H1 (cell line): ENCODE results near the gene CYP11A1. TPM values are rescaled to one million over a fixed set of nuclear protein-coding genes. Genes with fewer than 3 reads are reported as not detected.

Source experiments
- CTCF ChIA-PET: fragments of 300-600 bp; sonication (Branson Sonifier 250); formaldehyde crosslinking; loops from one replicate; lab custom pipeline; 2021; ENCODE audit not compliant: partially characterized antibody; lab: Charles Lee
- POLR2A ChIA-PET: fragments of 300-600 bp; sonication (Branson Sonifier 250); formaldehyde crosslinking; loops from one replicate; lab custom pipeline; 2021; ENCODE audit warnings: inconsistent platforms; ENCODE audit not compliant: partially characterized antibody; lab: Charles Lee
- DNase-seq, 2 experiments: peaks; one replicate each; pipeline versions ENCODE4 v3.0.0 to v3.0.0-alpha.2; 2010 to 2022; ENCODE audit warnings: low spot score in 2 of 2, low read depth in 1 of 2, mixed read lengths in 1 of 2
- FAIRE-seq: peaks from 2 replicates; lab custom pipeline; 2011; peaks lifted over from hg19 to GRCh38; lab: Jason Lieb, UNC
- H2AFZ ChIP-seq: 2 replicates; pipeline ENCODE4 v1.8.1; 2012; ENCODE audit warnings: low read length, inconsistent platforms
- H2AK5ac ChIP-seq: 2 replicates; pipeline ENCODE4 v1.6.1; 2013; ENCODE audit warnings: low read depth, low read length
- H2BK120ac ChIP-seq: replicated peaks from 2 replicates; pipeline ENCODE3; 2013; ENCODE audit warnings: low read depth, low read length, inconsistent platforms
- H2BK12ac ChIP-seq: 2 replicates; pipeline ENCODE4 v1.6.1; 2013; ENCODE audit warnings: low read depth, low read length
- H2BK15ac ChIP-seq: 2 replicates; pipeline ENCODE4 v1.6.1; 2013; ENCODE audit warnings: low read length
- H2BK20ac ChIP-seq: 2 replicates; pipeline ENCODE4 v1.6.1; 2013; ENCODE audit warnings: low read length
- H2BK5ac ChIP-seq: 2 replicates; pipeline ENCODE4 v1.6.1; 2013; ENCODE audit warnings: low read depth, low read length
- H3K14ac ChIP-seq: 2 replicates; pipeline ENCODE4 v1.6.1; 2013; ENCODE audit warnings: inconsistent platforms; ENCODE audit not compliant: insufficient read length
- H3K18ac ChIP-seq: 2 replicates; pipeline ENCODE4 v1.6.1; 2013; ENCODE audit warnings: low read length; ENCODE audit errors: extremely low read depth
- H3K23ac ChIP-seq: 2 replicates; pipeline ENCODE4 v1.6.1; 2013; ENCODE audit warnings: inconsistent platforms; ENCODE audit not compliant: insufficient read length
- H3K23me2 ChIP-seq: 2 replicates; pipeline ENCODE4 v1.6.1; 2013; ENCODE audit warnings: low read depth, low read length
- H3K27ac ChIP-seq: 2 replicates; pipeline ENCODE4 v1.6.1; 2011; ENCODE audit warnings: low read depth, low read length, inconsistent platforms
- H3K27me3 ChIP-seq, 4 experiments: replicated peaks in 1 of 4; 1 replicate in 1 of 4; 2 replicates in 3 of 4; pipeline versions ENCODE4 v1.6.1 to v1.8.1; 2011 to 2013; ENCODE audit warnings: low read length in 3 of 4, mild to moderate bottlenecking in 3 of 4, inconsistent platforms in 2 of 4, mixed read lengths in 2 of 4, moderate library complexity in 1 of 4; ENCODE audit not compliant: control insufficient read depth in 3 of 4, insufficient read depth in 3 of 4; ENCODE audit errors: extremely low read depth in 1 of 4
- H3K36me3 ChIP-seq, 4 experiments: 2 replicates each; pipeline versions ENCODE4 v1.6.1 to v1.8.1; 2011 to 2013; ENCODE audit warnings: mild to moderate bottlenecking in 4 of 4, low read length in 3 of 4, moderate library complexity in 2 of 4, control low read depth in 1 of 4, inconsistent platforms in 1 of 4; ENCODE audit not compliant: insufficient read depth in 4 of 4, control insufficient read depth in 2 of 4
- H3K4ac ChIP-seq: replicated peaks from 2 replicates; pipeline ENCODE3; 2013; ENCODE audit warnings: low read length, low read depth, mixed read lengths, inconsistent platforms; ENCODE audit not compliant: insufficient read length
- H3K4me1 ChIP-seq, 4 experiments: replicated peaks in 1 of 4; 1 replicate in 1 of 4; 2 replicates in 3 of 4; pipeline versions ENCODE4 v1.6.1 to v1.8.1; 2011 to 2013; ENCODE audit warnings: low read length in 3 of 4, inconsistent platforms in 2 of 4, mixed read lengths in 1 of 4; ENCODE audit not compliant: insufficient read depth in 4 of 4, control insufficient read depth in 3 of 4
- H3K4me2 ChIP-seq, 2 experiments: 2 replicates each; pipeline versions ENCODE4 v1.6.1 to v1.8.1; 2011 to 2013; ENCODE audit warnings: low read depth in 2 of 2, low read length in 2 of 2, control low read depth in 1 of 2, inconsistent platforms in 1 of 2, mild to moderate bottlenecking in 1 of 2; ENCODE audit not compliant: insufficient read depth in 1 of 2
- H3K4me3 ChIP-seq, 4 experiments: fragments of 200-600, 300-600 bp in 1 of 4; sonication (generic), shearing (Covaris generic), sonication (Bioruptor Twin) in 1 of 4; 2 replicates each; pipeline versions ENCODE4 v1.5.1 to v1.8.1; 2011 to 2016; ENCODE audit warnings: low read length in 4 of 4, low read depth in 3 of 4, control low read depth in 2 of 4, inconsistent platforms in 2 of 4, mild to moderate bottlenecking in 2 of 4, mixed read lengths in 1 of 4, moderate library complexity in 1 of 4; ENCODE audit not compliant: insufficient read depth in 2 of 4; ENCODE audit errors: extremely low read depth in 1 of 4
- H3K56ac ChIP-seq: replicated peaks from 2 replicates; pipeline ENCODE3; 2013; ENCODE audit warnings: low read depth, mild to moderate bottlenecking, mixed read lengths, low read length, inconsistent platforms; ENCODE audit not compliant: insufficient read length
- H3K79me1 ChIP-seq: 2 replicates; pipeline ENCODE4 v1.6.1; 2013; ENCODE audit warnings: low read depth, low read length, control low read depth
- H3K79me2 ChIP-seq, 2 experiments: 2 replicates each; pipeline versions ENCODE4 v1.6.1 to v1.8.1; 2012 to 2013; ENCODE audit warnings: low read length in 2 of 2, mild to moderate bottlenecking in 2 of 2, inconsistent platforms in 1 of 2; ENCODE audit not compliant: insufficient read depth in 2 of 2, control insufficient read depth in 1 of 2
- H3K9ac ChIP-seq, 4 experiments: replicated peaks in 1 of 4; 1 replicate in 1 of 4; 2 replicates in 3 of 4; pipeline versions ENCODE4 v1.6.1 to v1.8.1; 2011 to 2013; ENCODE audit warnings: low read depth in 3 of 4, low read length in 3 of 4, control low read depth in 2 of 4, mild to moderate bottlenecking in 2 of 4, moderate library complexity in 2 of 4, inconsistent platforms in 1 of 4; ENCODE audit errors: extremely low read depth in 1 of 4
- H3K9me3 ChIP-seq, 2 experiments: 2 replicates each; pipeline versions ENCODE4 v1.6.1 to v1.8.1; 2012 to 2013; ENCODE audit warnings: mild to moderate bottlenecking in 2 of 2, moderate library complexity in 2 of 2, control low read depth in 1 of 2, inconsistent platforms in 1 of 2, low read depth in 1 of 2, low read length in 1 of 2, mixed read lengths in 1 of 2; ENCODE audit not compliant: insufficient read depth in 2 of 2
- H4K20me1 ChIP-seq, 2 experiments: replicated peaks in 1 of 2; 2 replicates each; pipeline versions ENCODE3 to v1.8.1; 2011 to 2013; ENCODE audit warnings: inconsistent platforms in 2 of 2, low read length in 2 of 2, mild to moderate bottlenecking in 1 of 2; ENCODE audit not compliant: insufficient read depth in 2 of 2, control insufficient read depth in 1 of 2
- H4K5ac ChIP-seq: 2 replicates; pipeline ENCODE4 v1.6.1; 2013; ENCODE audit warnings: low read length, low read depth, mixed read lengths, inconsistent platforms; ENCODE audit not compliant: insufficient read length
- H4K8ac ChIP-seq: 2 replicates; pipeline ENCODE4 v1.8.0; 2013; ENCODE audit warnings: mild to moderate bottlenecking, moderate library complexity, low read length, inconsistent platforms; ENCODE audit not compliant: insufficient read depth; ENCODE audit errors: extremely low read depth
- H4K91ac ChIP-seq: replicated peaks from 2 replicates; pipeline ENCODE3; 2013; ENCODE audit warnings: low read length, mixed read lengths, inconsistent platforms; ENCODE audit not compliant: insufficient read length
- BRCA1 ChIP-seq: IDR thresholded peaks from 2 replicates; pipeline ENCODE4 v1.6.1; 2012; ENCODE audit warnings: low read depth, low read length, improper control_type of control experiment
- CHD2 ChIP-seq: IDR thresholded peaks from 2 replicates; pipeline ENCODE4 v1.6.1; 2012; ENCODE audit warnings: low read length, improper control_type of control experiment
- EP300 ChIP-seq, 2 experiments: IDR thresholded peaks; 1 replicate in 1 of 2; 2 replicates in 1 of 2; pipeline ENCODE4 v1.6.1; 2011 to 2012; ENCODE audit warnings: low read depth in 2 of 2, low read length in 2 of 2, mild to moderate bottlenecking in 2 of 2, borderline replicate concordance in 1 of 2, inconsistent platforms in 1 of 2, moderate library complexity in 1 of 2
- JUND ChIP-seq: IDR thresholded peaks from 2 replicates; pipeline ENCODE4 v1.6.1; 2011; ENCODE audit warnings: mild to moderate bottlenecking, improper control_type of control experiment, low read length
- RBBP5 ChIP-seq: IDR thresholded peaks from 2 replicates; pipeline ENCODE4 v1.7.1; 2012; ENCODE audit warnings: low read depth, mild to moderate bottlenecking, inconsistent platforms, low read length, moderate library complexity, borderline replicate concordance
- WGBS, 2 experiments: shearing (Covaris generic) in 1 of 2; methylation state at CpG; one replicate each; pipeline versions ENCODE4 v1.1.6 to v1.1.7; 2013 to 2015; ENCODE audit warnings: low lambda C conversion rate in 2 of 2, mixed read lengths in 2 of 2, inconsistent platforms in 1 of 2, low coverage in 1 of 2, missing lambda C conversion rate in 1 of 2; ENCODE audit not compliant: insufficient replicate concordance in 2 of 2, insufficient coverage in 1 of 2, insufficient read length in 1 of 2; ENCODE audit errors: extremely low coverage in 1 of 2, missing lambda C conversion rate in 1 of 2; 5-methylcytosine and 5-hydroxymethylcytosine counted together
- polyA plus RNA-seq, 7 experiments: library from polyadenylated mRNA; depleted of rRNA in 3 of 7; stranded (reverse) in 5 of 7; unstranded in 2 of 7; fragments of >200 nt in 5 of 7; fragments of 200-250 nt in 2 of 7; gene quantifications; 1 replicate in 5 of 7; 2 replicates in 1 of 7; 4 replicates in 1 of 7; pipeline versions ENCODE4 v1.2.1 to v1.2.3, GENCODE V29; 2011 to 2013; ENCODE audit warnings: missing spikeins in 2 of 7, mixed read lengths in 2 of 7
- total RNA-seq: library from RNA; stranded (reverse); fragmentation: NEBNext Ultra II Directional; extraction: Animal tissue kit (Norgen Biotek cat#: 25700); gene quantifications from 2 replicates; pipeline ENCODE4 v1.2.1, GENCODE V29; 2021

CYP11A1 gene
- total and polyA plus RNA-seq, 2 of the 8 experiments (the other 6 are each of a cell fraction or from before 2014, with no cell fraction given), result 1.9 to 7.2 TPM

DNA sequence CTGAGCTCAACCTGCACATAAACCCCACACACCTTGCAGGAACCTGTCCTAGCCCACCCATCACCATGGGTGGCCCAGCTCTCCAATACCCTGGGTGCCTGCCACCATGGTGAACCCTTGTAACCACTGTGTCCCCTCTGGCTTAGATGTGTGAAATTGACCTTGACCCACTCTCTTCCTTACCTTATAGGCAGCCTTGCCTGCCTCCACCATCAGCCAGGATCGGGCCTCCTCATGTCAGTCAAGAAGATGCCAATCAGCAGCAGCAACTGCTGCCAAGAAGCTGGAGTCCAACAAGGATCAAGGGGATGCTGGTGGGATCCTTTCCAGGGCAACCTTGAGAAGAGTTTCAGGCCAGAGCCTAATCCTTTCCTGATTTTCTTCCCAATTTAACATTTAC lies 8.8 kb upstream of the CYP11A1 start:
- 90% methylated on average over 1 of the region's 1 CpG; no CpG with 5 or more reads in 1 of the 2 experiments for WGBS, 2 experiments
- Histone ChIP-seq H3K4me3 (no peak overlapping the region), H3K14ac (no peak overlapping the region), H3K9ac (no peak overlapping the region), H3K4ac (no peak overlapping the region), H3K18ac (no peak overlapping the region), H2BK5ac (no peak overlapping the region), H2BK15ac (no peak overlapping the region), H3K23me2 (peaks cover 6% of the 10 kb centered on the region; the same call in 1 of the 2 replicates), H3K27me3 (peaks cover 0 to 3% (median 0%) of the 10 kb centered on the region in 4 experiments; a peak in 3 of 7 replicates), H4K5ac (no peak overlapping the region), H3K9me3 (no peaks in the 10 kb centered on the region), H3K79me2 (no peaks in the 10 kb centered on the region), H3K4me2 (no peak overlapping the region), H3K4me1 (peaks cover 4 to 17% (median 10%) of the 10 kb centered on the region in 4 experiments), H3K56ac (no peak overlapping the region), H3K23ac (no peak overlapping the region), H3K27ac (no peak overlapping the region), H4K91ac (no peak overlapping the region), H3K79me1 (no peaks in the 10 kb centered on the region; the same call in 1 of the 2 replicates), H2BK20ac (no peak overlapping the region), H4K20me1 (no peaks in the 10 kb centered on the region), H2AK5ac (no peak overlapping the region), H2BK120ac (no peak overlapping the region), H2AFZ (no peak overlapping the region), H4K8ac (no peak overlapping the region), H3K36me3 (no peaks in the 10 kb centered on the region), H2BK12ac (no peak overlapping the region)
- FAIRE-seq (no peak), DNase-seq (no peak)
- POLR2A ChIA-PET, result no interaction called here
- CTCF ChIA-PET, result interaction anchor here (0.7 to 36.8 kb wide), 22 partner anchors 9 to 425 kb away, joined by 3 to 1311 read pairs (median 4); partner anchors contain the start of genes CYP11A1, SEMA7A and UBL7
- no peak for TF ChIP-seq CHD2
- TF ChIP-seq JUND, result no peak
- TF ChIP-seq EP300 (IDR thresholded peaks at IDR 0.05; ENCODE audit: borderline replicate concordance in 1 of 2, low read depth in 2 of 2, low read length in 2 of 2), result no peak
- TF ChIP-seq RBBP5, result no peak
- TF ChIP-seq BRCA1, result no peak
